ENCODE measurements around the gene DNASE1L2.

GRCh38 chr16:2271848-2272461, 35.7 kb downstream of the DNASE1L2 start:
- TF ChIP-seq CTCF (conservative IDR thresholded peaks at IDR 0.05) (no peak), ZFX (IDR thresholded peaks at IDR 0.05) (no peak)

Measured in C4-2B (cell line).